SW480 (cell line): ENCODE data around the gene ANKRD13A.
"Not testable (repeated sequence)": the region's sequence is repeated elsewhere in the genome, so short reads cannot be mapped to it uniquely, and the experiment has no call there.

Experiments
- DNase-seq: peaks from one replicate; pipeline ENCODE4 v3.0.0-alpha.2; 2016; ENCODE audit warnings: low spot score

ANKRD13A gene

GRCh38 chr12:109986236-109986635 is 13.0 kb upstream of the ANKRD13A start:
- not testable (repeated sequence) for DNase-seq

- DNase-seq: no peak
Observed at GRCh38 chr12:109987615-109988014, 11.6 kb upstream of the ANKRD13A start.

DNA sequence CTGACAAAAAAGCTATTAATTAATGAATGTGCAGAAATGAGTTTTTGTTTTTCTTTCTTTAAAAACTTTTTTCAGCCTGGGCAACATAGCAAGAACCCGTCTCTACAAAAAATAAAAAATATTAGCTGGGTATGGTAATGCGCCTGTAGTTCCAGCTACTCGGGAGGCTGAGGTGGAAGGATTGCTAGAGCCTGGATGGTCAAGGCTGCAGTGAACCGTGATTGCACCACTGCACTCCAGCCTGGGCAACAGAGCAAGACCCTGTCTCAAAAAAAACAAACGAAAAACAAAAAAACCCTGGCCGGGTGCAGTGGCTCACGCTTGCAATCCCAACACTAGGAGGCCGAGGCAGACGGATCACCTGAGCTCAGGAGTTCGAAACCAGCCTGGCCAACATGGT is 11.0 kb upstream of the ANKRD13A start:
- no peak for DNase-seq

- DNase-seq: no peak
Observed at GRCh38 chr12:109988903-109989302, 10.3 kb upstream of the ANKRD13A start.

DNA sequence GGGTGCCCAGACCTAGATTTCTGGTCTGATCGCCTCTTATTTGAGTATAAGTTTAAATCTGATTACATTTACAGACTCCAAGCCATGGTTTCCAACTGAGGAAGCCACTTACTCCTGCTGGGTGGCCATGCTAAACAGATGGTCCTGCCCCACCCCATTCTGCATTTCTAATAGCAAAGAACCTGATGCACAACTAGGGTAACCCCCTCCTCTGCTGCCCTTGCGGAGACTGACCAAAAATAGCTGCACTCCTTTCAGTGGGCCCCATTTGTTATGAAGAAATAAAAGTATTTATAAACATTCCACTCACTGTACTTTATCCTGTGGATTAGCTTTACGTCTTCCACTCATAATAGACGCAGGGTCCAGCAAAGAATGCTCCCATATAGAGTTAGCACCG is 9.8 kb upstream of the ANKRD13A start:
- no peak for DNase-seq

DNA sequence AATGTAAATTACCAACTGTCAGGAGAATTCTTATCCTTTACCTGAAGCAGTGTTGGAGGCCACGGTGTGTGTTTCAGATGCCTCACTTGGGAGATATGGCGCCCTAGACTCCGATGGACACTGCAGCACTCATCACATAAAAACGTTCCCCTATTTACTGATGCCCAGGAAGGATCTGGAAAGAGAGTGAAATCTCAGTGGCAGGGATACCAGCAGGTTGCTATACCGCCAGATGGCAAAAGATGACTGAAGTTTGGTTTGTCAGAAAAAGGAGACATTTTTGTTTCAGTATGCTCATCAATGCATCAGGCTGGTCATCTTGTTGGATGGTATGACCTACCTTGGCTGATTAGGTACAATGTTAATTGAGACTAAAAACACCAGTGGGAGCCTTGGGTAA is 7.6 kb upstream of the ANKRD13A start:
- no peak for DNase-seq

GRCh38 chr12:109993091-109993490 is 6.1 kb upstream of the ANKRD13A start:
- no peak for DNase-seq

- DNase-seq: peak; percentile 12
Observed at GRCh38 chr12:109994401-109995175, 4.6 kb upstream of the ANKRD13A start.

GRCh38 chr12:109995361-109995685 is 3.9 kb upstream of the ANKRD13A start:
- DNase-seq: no peak

DNA sequence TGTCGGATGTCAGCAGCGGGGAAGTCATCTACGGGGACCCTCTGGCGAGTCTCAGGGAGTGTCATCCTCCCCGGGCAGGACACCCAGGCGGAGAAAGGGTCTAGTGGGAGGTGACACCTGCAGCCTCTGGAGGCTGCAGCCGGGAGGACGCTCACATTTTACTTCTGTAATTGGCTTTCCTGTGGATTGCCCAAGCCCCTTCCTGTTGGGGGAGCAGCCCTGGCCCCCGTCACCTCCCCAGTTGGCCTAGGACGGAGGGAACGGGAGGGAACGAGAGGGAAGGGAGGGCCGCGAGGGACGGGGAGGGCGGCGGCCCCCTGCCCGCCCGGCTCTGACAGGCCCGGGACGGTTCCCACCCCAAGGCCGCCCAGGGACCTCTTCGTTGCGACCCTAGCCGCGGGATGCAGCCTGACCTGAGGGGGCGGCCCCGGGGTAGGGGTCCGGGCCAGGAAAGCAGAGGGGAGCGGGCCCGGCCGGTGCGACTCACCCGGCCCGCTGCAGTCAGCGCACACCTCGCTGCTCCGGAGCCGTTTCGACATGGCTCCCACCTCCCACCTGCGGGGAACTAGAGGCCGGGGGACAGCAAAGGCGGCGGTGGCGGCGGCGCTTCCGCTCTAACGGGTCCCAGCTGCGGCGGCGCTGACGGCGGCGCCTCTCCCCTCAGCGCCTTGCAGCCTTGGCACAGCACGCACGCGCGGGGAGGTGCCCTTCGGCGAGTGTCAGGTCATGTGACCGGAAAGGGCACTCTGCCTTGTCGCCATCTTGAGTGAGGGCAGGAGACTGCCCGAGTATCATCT is 3.3 kb upstream of the ANKRD13A start, which contains the start of gene GIT2:
Gene GIT2, minus strand, starts transcription at position 683 of the 797 bp plus-strand sequence. Its CDS starts 144 bp downstream, at position 539.
- peak; percentile 87 for DNase-seq

GRCh38 chr12:109996483-109996853 is 2.8 kb upstream of the ANKRD13A start:
- no peak for DNase-seq

GRCh38 chr12:109997393-109997792 is 1.8 kb upstream of the ANKRD13A start:
- DNase-seq: no peak

- no peak for DNase-seq
Observed at GRCh38 chr12:109998241-109998903, 858 bp upstream of the ANKRD13A start.

DNA sequence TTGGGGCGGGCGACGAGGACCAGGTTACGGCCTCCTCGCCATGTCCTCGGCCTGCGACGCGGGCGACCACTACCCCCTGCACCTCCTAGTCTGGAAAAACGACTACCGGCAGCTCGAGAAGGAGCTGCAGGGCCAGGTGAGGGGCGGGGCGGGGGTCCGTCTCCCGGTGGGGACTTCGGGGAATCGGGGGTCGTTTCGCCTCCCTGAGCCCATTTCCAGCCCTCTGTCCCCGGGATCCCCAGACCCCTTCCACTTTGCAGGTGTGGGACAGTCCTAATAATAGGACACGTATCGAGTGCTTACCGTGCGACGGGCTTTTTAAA is 380 bp downstream of the ANKRD13A start:
- DNase-seq: no peak

DNA sequence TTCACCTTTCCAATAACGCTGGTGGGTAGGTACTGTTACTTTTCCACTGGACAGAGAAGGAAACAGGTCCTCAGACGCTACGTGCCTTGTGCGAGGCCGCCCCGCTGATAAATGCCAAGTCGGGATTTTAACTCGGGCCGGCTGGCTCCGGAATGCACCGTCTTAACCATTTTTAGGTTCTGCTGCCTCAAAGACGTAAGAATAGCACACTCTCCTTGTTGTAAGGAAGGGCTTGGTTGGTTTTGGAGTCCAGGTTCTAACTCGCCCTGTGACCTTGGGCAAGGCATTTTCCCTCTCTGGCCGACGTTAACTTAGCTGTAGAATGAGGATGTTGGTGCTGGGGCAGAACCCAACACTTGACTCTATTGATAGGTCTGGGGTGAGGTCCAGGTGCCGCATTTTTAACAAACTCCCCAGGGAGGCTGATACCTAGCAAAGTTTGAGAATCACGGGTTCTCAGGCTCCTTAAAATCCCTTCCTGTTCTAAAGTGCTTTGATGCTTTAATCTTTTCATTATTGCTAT is 814 bp downstream of the ANKRD13A start:
- DNase-seq: peak; percentile 17

DNA sequence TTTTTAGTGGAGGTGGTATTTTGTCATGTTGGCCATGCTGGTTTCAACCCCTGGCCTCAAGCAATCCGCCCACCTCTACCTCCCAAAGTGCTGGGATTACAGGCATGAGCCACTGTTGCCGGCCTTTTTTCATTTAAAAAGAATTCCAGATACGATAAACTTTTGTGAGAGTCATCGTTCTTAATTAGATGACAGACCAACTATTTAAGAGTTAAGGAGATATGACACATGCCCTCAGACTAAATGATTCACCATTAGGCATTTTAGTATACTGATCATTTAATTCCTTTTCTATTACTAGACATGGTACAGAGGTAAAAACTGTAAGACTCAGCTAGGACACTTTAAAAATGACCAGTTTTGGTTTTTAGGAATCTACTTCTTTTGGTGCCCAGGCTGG is 2.4 kb downstream of the ANKRD13A start:
- DNase-seq: no peak

DNA sequence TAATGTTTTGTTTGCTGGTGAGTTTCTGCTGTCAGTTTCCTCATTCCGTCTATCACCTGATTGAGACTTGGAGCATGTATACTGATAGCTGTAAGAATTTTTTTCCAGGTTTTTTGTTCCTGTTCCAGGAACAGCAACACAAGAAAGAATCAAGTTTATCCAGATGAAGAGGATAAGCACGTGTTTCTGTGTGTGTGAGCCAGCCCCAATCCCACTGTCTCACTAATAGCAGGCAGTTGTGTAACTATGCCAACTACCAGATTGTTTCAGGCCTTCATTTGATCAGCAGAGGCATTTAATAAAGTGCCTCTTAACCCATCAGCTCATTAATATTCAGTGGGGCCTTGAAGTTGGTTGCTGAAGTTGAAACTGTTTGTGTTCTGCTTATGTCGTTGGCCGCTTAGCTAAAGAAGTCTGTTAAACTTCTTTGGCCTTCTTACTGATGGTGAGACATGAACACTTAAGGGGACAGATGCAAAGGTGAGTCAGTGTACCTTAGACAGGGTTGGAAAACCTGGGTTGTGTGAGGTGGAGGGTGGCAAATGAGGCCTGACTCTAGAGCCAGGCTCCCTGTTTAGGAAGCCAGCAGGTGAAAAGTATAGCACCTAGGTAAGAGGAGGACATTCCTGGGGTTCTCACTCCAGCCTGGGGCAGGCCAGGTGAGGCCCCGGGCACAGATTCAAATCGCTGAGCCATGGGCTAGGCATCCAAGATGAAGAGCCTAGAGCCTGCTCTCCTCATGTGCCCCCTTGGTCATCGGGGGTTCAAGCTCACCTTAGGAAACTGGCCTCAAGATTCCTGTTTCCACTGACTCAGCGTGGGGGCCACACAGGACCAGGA is 3.7 kb downstream of the ANKRD13A start:
- DNase-seq: no peak

GRCh38 chr12:110004598-110004997 is 5.4 kb downstream of the ANKRD13A start:
- no peak for DNase-seq

DNA sequence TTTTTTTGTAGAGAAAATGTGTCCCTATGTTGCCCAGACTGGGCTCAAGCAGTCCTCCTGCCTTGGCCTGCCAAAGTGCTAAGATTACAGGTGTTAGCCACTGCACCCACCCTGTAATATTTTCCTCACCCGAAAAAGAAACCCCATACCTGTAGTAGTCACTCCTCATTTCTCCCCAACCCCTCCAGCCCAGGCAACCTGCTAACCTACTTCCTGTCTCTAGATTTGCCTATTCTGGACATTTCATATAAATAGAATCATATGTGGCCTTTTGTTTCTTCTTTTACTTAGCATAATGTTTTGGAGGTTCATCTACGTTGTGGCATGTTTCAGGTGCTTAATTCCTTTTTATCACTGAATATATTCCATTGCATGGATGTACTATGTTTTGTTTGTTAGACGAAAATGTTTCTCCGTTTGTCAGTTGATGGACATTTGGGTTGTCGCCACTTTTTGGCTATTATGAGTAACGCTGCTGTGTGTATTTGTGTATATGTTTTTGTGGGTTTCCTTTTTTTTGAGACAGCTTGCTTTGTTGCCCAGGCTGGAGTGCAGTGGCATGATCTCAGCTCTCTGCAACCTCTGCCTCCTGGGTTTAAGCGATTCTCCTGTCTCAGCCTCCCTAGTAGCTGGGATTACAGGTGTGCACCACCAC is 6.2 kb downstream of the ANKRD13A start:
- DNase-seq: no peak

DNA sequence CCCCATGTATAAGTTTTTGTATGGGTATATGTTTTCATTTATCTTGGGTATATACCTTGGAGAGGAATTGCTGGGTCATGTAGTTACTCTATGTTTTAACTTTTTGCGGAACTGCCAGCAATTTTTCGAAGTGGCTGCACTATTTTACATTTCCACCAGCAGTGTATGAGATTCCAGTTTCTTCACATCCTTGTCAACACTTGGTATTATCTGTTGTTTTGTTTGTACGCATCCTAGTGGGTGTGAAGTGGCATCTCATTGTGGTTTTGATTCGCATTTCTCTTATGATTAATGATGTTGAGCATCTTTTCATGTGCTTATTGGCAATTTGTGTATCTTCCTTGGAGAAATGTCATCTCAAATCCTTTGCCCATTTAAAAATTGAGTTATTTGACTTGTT is 6.9 kb downstream of the ANKRD13A start:
- DNase-seq: no peak

DNA sequence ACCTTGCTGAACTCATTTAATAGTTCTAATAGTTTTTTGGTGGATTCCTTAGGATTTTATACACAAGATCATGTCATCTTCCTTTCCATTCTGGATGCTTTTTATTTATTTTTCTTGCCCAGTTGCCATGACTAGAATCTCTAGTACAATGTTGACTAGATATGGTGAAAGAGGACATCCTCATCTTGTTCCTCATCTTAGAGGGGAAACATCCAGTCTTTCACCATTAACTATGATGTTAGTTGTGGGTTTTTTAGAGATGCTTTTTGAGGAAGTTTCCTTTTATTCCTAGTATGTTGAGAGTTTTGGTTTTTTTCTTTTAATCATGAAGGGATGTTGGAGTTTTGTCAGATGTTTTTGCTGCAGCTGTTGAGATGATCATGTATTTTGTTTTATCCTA is 8.7 kb downstream of the ANKRD13A start:
- no peak for DNase-seq
